ENCODE measurements around the gene KCNIP2. TPM values are rescaled to one million over a fixed set of nuclear protein-coding genes. Genes with fewer than 3 reads are reported as not detected.

KCNIP2 gene
- total RNA-seq, 2 donors from 2014 or later = 192 to 653 TPM

Other genes starting within 250 kb of the KCNIP2 start
- 10 to 100 TPM; 75.2 to 95.1 TPM for gene FBXW4, start 148.6 kb downstream of the KCNIP2 start, total RNA-seq
- gene FGF8, start 67.7 kb downstream of the KCNIP2 start, total RNA-seq = not detected
- 10 to 100 TPM in 1 of 2 donors, 1 to 10 TPM in 1; 6.2 to 14.7 TPM for gene NPM3, start 60.4 kb downstream of the KCNIP2 start, total RNA-seq
- gene OGA, start 25.4 kb downstream of the KCNIP2 start, total RNA-seq = 10 to 100 TPM; 41.6 to 50.9 TPM
- gene ARMH3, start 212.4 kb upstream of the KCNIP2 start, total RNA-seq = 10 to 100 TPM; 25.4 to 28.5 TPM
- 10 to 100 TPM; 11.2 to 15.6 TPM for gene HPS6, start 221.5 kb upstream of the KCNIP2 start, total RNA-seq